ENCODE measurements around the gene B4GAT1.
"Not testable (repeated sequence)": the region's sequence is repeated elsewhere in the genome, so short reads cannot be mapped to it uniquely, and the experiment has no call there.

B4GAT1 gene

DNA sequence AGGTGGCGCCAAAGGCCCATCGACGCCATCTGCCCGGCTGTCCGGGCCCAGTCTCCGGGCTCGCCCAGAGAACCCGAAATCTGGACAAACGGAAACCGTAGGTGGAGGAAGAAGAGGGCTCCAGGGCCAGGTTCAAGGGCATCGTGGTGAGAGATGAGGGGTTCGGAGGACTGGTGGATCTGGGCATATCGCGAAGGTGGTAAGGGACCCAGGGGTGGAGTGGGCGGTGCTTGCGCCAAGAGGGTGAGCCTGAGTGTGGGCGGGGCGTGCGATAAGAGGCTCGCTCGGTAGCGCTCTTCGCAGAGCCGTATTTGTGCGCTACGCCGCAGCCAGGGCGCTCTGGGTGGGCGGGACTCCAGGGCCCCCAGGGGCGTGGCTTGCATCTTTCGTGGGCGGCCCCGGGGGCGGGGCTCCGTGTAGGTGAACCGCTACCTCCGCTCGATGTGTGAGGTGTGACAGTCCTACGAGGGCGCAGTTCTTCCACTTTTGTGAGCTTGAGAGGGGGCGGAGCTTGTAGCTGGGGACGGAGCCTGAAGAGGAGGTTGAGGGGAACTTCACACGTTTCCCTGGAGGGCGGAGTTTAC is 35.4 kb downstream of the B4GAT1 start:
- DNase-seq (ENCODE audit: low spot score in 2 of 2) (peak; percentile 99), ATAC-seq (replicated peaks; ENCODE audit: extremely low read depth, poor library complexity, severe bottlenecking) (peak; percentile 73)
- H3K4me1 Mint-ChIP-seq, result peaks cover 28% of the 10 kb centered on the region
- H3K4me3 Mint-ChIP-seq, result peak overlapping the region; percentile 79
- H3K27ac Mint-ChIP-seq (ENCODE audit: low read depth), result peak overlapping the region; percentile 85
- peaks cover 17% of the 10 kb centered on the region for H3K36me3 Mint-ChIP-seq (ENCODE audit: insufficient read depth)
- H3K9me3 Mint-ChIP-seq, result no peaks in the 10 kb centered on the region
- H3K27me3 Mint-ChIP-seq, result no peaks in the 10 kb centered on the region

DNA sequence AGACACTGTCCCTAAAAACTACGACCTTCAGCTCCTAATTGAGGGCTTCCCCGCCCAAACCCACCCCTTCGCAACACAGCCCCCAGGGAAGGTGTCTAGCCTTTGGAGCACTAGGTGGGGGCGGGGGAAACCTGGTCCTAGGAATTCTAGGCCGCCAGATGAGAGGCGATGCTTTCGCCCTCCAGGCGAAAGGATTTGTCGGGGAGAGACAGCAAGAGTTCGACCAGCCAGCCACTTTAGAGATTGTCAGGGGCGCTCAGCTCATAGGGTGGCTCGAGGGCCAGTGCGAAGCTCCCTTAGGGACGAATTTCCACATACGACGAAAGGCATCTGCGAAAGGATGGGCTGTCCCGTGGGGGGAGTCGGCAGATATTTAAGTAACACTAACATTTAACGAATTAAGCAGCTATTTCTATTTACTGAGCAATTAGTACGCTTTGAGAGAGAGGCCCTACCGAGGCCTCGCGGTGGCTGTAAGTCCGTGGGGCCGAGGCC is 35.9 kb downstream of the B4GAT1 start:
- peaks cover 17% of the 10 kb centered on the region for H3K36me3 Mint-ChIP-seq (ENCODE audit: insufficient read depth)
- peak overlapping the region; percentile 85 for H3K27ac Mint-ChIP-seq (ENCODE audit: low read depth)
- peak overlapping the region; percentile 79 for H3K4me3 Mint-ChIP-seq
- no peaks in the 10 kb centered on the region for H3K9me3 Mint-ChIP-seq
- DNase-seq (ENCODE audit: low spot score in 2 of 2) (no peak), ATAC-seq (replicated peaks; ENCODE audit: extremely low read depth, poor library complexity, severe bottlenecking) (peak; percentile 31)
- H3K4me1 Mint-ChIP-seq, result peaks cover 28% of the 10 kb centered on the region
- no peaks in the 10 kb centered on the region for H3K27me3 Mint-ChIP-seq

DNA sequence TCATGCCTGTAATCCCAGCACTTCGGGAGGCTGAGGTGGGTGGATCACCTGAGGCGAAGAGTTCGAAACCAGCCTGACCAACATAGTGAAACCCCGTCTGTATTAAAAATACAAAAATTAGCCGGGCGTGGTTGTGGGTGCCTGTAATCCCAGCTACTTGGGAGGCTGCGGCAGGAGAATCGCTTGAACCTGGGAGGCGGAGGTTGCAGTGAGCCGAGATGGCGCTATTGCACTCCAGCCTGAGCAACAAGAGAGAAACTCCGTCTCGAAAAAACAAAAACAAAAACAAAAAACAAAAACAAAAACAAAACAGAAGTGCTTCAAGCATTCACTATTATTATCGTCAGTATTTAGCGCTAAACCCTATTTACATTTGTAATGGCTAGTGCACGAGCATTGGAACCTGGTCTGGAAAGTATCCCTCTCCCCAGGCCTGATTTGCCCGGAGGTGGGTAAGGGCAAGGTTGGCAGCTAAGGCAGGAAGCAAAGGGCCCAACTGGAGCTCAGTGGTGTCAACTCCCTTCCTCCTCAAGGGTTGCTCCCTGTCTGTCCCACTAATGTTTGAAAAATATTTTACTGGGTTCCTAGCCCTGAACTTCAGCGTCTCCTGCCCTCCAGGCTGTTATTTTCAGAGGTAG is 36.5 kb downstream of the B4GAT1 start:
- not testable (repeated sequence) for H3K4me3 Mint-ChIP-seq; H3K27ac Mint-ChIP-seq (ENCODE audit: low read depth); ATAC-seq (replicated peaks; ENCODE audit: extremely low read depth, poor library complexity, severe bottlenecking); H3K27me3 Mint-ChIP-seq; H3K9me3 Mint-ChIP-seq; DNase-seq (ENCODE audit: low spot score in 2 of 2)
- peaks cover 14% of the 10 kb centered on the region for H3K36me3 Mint-ChIP-seq (ENCODE audit: insufficient read depth)
- peaks cover 26% of the 10 kb centered on the region for H3K4me1 Mint-ChIP-seq

DNA sequence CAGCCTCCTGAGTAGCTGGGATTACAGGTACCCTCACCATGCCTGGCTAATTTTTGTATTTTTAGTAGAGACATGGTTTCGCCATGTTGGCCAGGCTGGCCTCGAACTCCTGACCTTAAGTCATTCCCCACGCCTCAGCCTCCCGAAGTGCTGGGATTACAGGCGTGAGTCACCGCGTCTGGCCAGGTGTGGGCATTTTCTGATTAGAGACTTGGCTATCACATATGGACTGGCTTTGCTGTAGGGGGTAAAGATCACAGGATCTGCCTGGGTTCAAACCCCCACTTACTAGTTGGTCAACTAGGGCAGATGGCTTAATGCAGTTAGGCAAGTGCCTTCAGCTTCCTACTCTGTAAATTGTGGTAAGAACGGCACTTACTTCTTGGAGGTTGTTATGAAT is 37.1 kb downstream of the B4GAT1 start:
- Mint-ChIP-seq H3K27ac (ENCODE audit: low read depth) (no peak overlapping the region), H3K36me3 (ENCODE audit: insufficient read depth) (peaks cover 11% of the 10 kb centered on the region), H3K4me3 (no peak overlapping the region), H3K27me3 (no peaks in the 10 kb centered on the region), H3K9me3 (no peaks in the 10 kb centered on the region), H3K4me1 (peaks cover 20% of the 10 kb centered on the region)
- ATAC-seq (replicated peaks; ENCODE audit: extremely low read depth, poor library complexity, severe bottlenecking) (no peak), DNase-seq (ENCODE audit: low spot score in 2 of 2) (no peak)

DNA sequence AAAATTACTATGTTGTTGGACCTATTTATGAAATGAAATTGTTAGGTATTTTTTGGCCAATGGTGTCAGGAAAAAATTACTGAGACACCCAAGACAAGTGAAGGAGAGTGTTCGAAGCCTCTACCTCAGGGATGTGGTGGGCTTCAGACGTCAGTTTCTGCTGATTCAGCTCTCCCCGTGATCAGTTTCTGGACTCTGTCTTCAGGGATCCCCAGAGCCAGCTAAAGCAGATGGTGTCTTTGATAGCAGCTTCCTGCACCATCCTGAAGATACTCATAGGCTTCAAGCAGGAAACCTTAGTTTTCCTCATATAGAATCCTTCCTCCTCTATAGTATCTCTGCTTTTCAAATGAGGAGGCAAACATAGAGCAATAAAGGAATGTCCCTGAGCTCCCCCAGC is 38.0 kb downstream of the B4GAT1 start:
- DNase-seq (ENCODE audit: low spot score in 2 of 2), result no peak
- Mint-ChIP-seq H3K9me3 (no peaks in the 10 kb centered on the region), H3K4me1 (peaks cover 17% of the 10 kb centered on the region), H3K27ac (ENCODE audit: low read depth) (no peak overlapping the region), H3K27me3 (no peaks in the 10 kb centered on the region), H3K36me3 (ENCODE audit: insufficient read depth) (peaks cover 11% of the 10 kb centered on the region), H3K4me3 (no peak overlapping the region)
- ATAC-seq (replicated peaks; ENCODE audit: extremely low read depth, poor library complexity, severe bottlenecking), result no peak

DNA sequence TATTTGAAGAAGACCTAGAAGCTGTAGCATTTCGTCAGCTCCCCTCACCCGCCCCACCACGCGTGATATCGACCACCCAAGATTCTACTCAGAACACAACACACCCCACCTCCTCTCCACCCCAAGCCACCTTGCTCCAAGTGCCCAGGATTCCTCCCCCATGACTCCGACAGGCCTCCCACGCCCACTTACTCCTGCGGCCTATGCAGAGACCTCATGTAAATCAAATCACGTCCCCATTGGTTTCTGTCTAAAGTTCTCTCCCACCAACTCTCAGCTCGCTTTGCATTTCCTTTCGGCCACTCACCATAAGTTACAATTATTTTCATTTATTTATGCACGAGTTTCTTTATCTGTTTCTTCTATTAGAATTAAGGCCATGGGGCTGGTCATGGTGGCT is 44.8 kb downstream of the B4GAT1 start:
- H3K36me3 Mint-ChIP-seq (ENCODE audit: insufficient read depth), result no peaks in the 10 kb centered on the region
- no peaks in the 10 kb centered on the region for H3K27me3 Mint-ChIP-seq
- H3K9me3 Mint-ChIP-seq, result no peaks in the 10 kb centered on the region
- no peak overlapping the region for H3K4me3 Mint-ChIP-seq
- ATAC-seq (replicated peaks; ENCODE audit: extremely low read depth, poor library complexity, severe bottlenecking) (no peak), DNase-seq (ENCODE audit: low spot score in 2 of 2) (no peak)
- H3K4me1 Mint-ChIP-seq, result no peaks in the 10 kb centered on the region
- H3K27ac Mint-ChIP-seq (ENCODE audit: low read depth), result no peak overlapping the region

DNA sequence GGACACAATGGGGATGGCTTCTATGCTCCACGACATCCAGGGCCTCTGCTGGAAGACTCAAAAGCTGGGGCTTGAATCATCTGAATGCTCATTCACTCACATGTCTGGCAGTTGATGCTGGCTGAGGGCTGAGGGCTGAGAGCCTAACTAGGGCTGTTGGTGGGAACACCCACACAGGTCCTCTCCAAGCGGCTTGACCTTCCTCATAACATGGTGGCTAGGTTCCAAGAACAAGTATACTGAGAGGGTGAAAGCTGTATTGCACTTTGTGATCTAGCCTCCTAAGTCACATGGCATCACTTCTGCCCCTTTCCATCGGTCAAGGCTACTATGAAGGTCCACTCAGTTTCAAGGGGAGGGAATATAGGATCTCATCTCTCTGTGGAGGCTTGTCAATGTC is 48.2 kb downstream of the B4GAT1 start:
- no peak overlapping the region for H3K4me3 Mint-ChIP-seq
- ATAC-seq (replicated peaks; ENCODE audit: extremely low read depth, poor library complexity, severe bottlenecking) (no peak), DNase-seq (ENCODE audit: low spot score in 2 of 2) (no peak)
- no peaks in the 10 kb centered on the region for H3K9me3 Mint-ChIP-seq
- H3K27ac Mint-ChIP-seq (ENCODE audit: low read depth), result no peak overlapping the region
- H3K27me3 Mint-ChIP-seq, result peaks cover 10% of the 10 kb centered on the region
- H3K4me1 Mint-ChIP-seq, result no peaks in the 10 kb centered on the region
- H3K36me3 Mint-ChIP-seq (ENCODE audit: insufficient read depth), result peaks cover 3% of the 10 kb centered on the region

DNA sequence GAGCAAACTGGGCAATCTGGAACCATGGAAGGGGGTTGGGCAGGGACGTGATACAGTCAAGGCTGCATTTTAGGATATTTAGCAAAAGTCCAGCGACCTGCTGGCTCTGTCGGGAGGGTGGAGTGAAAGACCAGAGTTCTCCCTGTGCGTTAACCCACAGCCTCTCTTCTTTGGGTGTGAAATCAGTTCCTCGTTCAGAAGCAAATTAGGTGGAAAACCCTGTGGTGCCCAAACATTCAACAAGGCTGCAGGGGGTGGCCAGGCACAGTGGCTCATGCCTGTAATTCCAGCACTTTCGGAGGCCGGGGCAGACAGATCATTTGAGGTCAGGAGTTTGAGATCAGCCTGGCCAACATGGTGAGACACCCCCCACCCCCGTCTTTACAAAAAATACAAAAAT is 49.8 kb downstream of the B4GAT1 start:
- no peak overlapping the region for H3K27ac Mint-ChIP-seq (ENCODE audit: low read depth)
- DNase-seq (ENCODE audit: low spot score in 2 of 2) (no peak), ATAC-seq (replicated peaks; ENCODE audit: extremely low read depth, poor library complexity, severe bottlenecking) (no peak)
- H3K4me1 Mint-ChIP-seq, result no peaks in the 10 kb centered on the region
- peaks cover 4% of the 10 kb centered on the region for H3K36me3 Mint-ChIP-seq (ENCODE audit: insufficient read depth)
- no peak overlapping the region for H3K4me3 Mint-ChIP-seq
- no peaks in the 10 kb centered on the region for H3K9me3 Mint-ChIP-seq
- H3K27me3 Mint-ChIP-seq, result peaks cover 21% of the 10 kb centered on the region

All from central memory CD8-positive, alpha-beta T cell (primary cell).